Astrocyte (in vitro differentiated cells and primary cell): Measurements from ENCODE around the gene SNRPD3. TPM values are rescaled to one million over a fixed set of nuclear protein-coding genes. Genes with fewer than 3 reads are reported as not detected.
A peak's percentile ranks its signal among the peaks of the same experiment; 100 is the strongest.
"Not testable (repeated sequence)": the region's sequence is repeated elsewhere in the genome, so short reads cannot be mapped to it uniquely, and the experiment has no call there.

ENCODE experiments used
- DNase-seq: peaks from one replicate; pipeline ENCODE4 v3.0.0-alpha.2; 2010; ENCODE audit warnings: low read depth
- FAIRE-seq: peaks from 2 replicates; lab custom pipeline; 2011; peaks lifted over from hg19 to GRCh38; lab: Jason Lieb, UNC
- H2AFZ ChIP-seq: 2 replicates; pipeline ENCODE4 v1.6.0; 2012; ENCODE audit warnings: low read depth, low read length, inconsistent platforms
- H3K27ac ChIP-seq: 2 replicates; pipeline ENCODE4 v1.5.1; 2011; ENCODE audit warnings: low read depth, low read length, inconsistent platforms
- H3K27me3 ChIP-seq: 2 replicates; pipeline ENCODE4 v1.6.0; 2011; ENCODE audit warnings: low read length, inconsistent platforms; ENCODE audit not compliant: insufficient read depth
- H3K36me3 ChIP-seq: 2 replicates; pipeline ENCODE4 v1.5.1; 2011; ENCODE audit warnings: low read length, inconsistent platforms; ENCODE audit not compliant: insufficient read depth
- H3K4me1 ChIP-seq: 2 replicates; pipeline ENCODE4 v1.5.1; 2011; ENCODE audit warnings: low read length, inconsistent platforms; ENCODE audit not compliant: insufficient read depth
- H3K4me2 ChIP-seq: 2 replicates; pipeline ENCODE4 v1.6.0; 2012; ENCODE audit warnings: low read length, inconsistent platforms
- H3K4me3 ChIP-seq: 2 replicates; pipeline ENCODE4 v1.5.1; 2011; ENCODE audit warnings: low read depth, mild to moderate bottlenecking, low read length, inconsistent platforms; ENCODE audit not compliant: insufficient read depth
- H3K79me2 ChIP-seq: 2 replicates; pipeline ENCODE4 v1.6.0; 2012; ENCODE audit warnings: mild to moderate bottlenecking, low read length, inconsistent platforms; ENCODE audit not compliant: insufficient read depth
- H3K9ac ChIP-seq: 2 replicates; pipeline ENCODE4 v1.6.0; 2012; ENCODE audit warnings: mild to moderate bottlenecking, low read length, inconsistent platforms
- H3K9me3 ChIP-seq: 2 replicates; pipeline ENCODE4 v1.5.1; 2012; ENCODE audit warnings: low read depth, mild to moderate bottlenecking, low read length, inconsistent platforms; ENCODE audit not compliant: insufficient read depth
- H4K20me1 ChIP-seq: 2 replicates; pipeline ENCODE4 v1.6.0; 2012; ENCODE audit warnings: low read length, inconsistent platforms; ENCODE audit not compliant: insufficient read depth
- H3K27ac Mint-ChIP-seq: one replicate; pipeline ENCODE4 v1.8.0; 2021; ENCODE audit warnings: mild to moderate bottlenecking, mixed read lengths; ENCODE audit not compliant: unreplicated experiment
- H3K27me3 Mint-ChIP-seq: one replicate; pipeline ENCODE4 v1.8.0; 2021; ENCODE audit warnings: low read depth, mixed read lengths; ENCODE audit not compliant: unreplicated experiment
- H3K36me3 Mint-ChIP-seq: one replicate; pipeline ENCODE4 v1.8.0; 2021; ENCODE audit warnings: low read depth, mixed read lengths; ENCODE audit not compliant: unreplicated experiment
- H3K4me1 Mint-ChIP-seq: one replicate; pipeline ENCODE4 v1.8.0; 2021; ENCODE audit warnings: low read depth, mixed read lengths; ENCODE audit not compliant: unreplicated experiment
- H3K4me3 Mint-ChIP-seq: one replicate; pipeline ENCODE4 v1.8.0; 2021; ENCODE audit warnings: mild to moderate bottlenecking, moderate library complexity, mixed read lengths; ENCODE audit not compliant: unreplicated experiment
- H3K9me3 Mint-ChIP-seq: one replicate; pipeline ENCODE4 v1.8.0; 2021; ENCODE audit warnings: mild to moderate bottlenecking, mixed read lengths; ENCODE audit not compliant: unreplicated experiment
- total RNA-seq: library from RNA; stranded (reverse); gene quantifications from 2 replicates; pipeline ENCODE4 v1.2.1, GENCODE V29; 2021

Gene SNRPD3
- total RNA-seq, 1 donor from 2014 or later = 97.3 TPM

DNA sequence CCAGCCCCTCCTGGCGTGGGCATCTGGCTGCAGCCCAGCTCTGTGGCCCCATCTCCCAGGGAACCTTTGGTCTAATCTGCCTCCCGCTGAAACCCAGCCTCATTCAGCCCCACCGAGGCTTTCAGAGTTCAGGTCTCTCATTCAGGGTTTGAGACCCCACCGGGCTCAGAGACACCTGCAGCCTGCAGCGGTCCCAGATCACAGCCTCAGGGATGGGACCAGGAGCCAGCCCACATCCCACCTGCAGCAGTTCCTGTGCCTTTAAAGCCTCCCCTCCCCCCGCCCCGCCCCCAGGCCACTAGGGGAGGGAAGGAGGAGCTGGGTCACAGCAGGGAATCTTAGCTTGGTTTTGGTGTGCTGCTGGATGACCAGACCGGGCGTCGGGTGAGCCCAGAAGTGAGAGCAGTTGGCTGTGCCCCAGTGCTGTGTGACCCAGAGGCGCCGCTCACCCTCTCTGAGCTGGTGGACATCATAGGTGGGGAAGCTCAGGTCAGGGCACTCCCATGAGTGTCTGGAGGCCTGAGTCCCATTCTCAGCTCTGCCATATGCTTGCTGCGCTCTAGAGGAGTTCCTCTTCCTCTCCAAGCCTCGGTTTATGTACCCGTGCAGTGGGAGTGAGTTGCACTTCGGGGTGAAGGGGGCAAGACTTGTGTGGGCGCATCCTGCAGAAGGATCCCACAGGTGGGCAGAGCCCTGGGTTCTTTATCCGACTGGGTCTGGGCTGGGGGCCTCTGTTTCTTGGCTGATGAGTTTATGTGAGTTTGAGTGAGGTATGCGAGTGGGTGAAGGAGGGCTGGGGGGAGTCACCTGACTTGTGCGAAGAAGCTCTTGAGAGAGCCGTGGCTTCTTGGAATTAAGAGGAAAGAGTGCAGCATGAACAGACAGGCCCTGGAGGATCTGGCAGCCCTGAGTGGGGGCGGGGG lies 47.3 kb downstream of the SNRPD3 start, which contains the start of gene GGT1:
GGT1 (plus strand) TSS at position 347 of the 923 bp plus-strand sequence. CDS start 7,889 bp downstream, outside the sequence.
- not testable (repeated sequence) for H3K9me3 ChIP-seq, H2AFZ ChIP-seq, H3K27ac ChIP-seq, H3K4me1 Mint-ChIP-seq, H3K36me3 ChIP-seq, H3K9ac ChIP-seq, DNase-seq, H4K20me1 ChIP-seq, H3K4me3 Mint-ChIP-seq, H3K27ac Mint-ChIP-seq, FAIRE-seq, H3K79me2 ChIP-seq, H3K27me3 ChIP-seq, H3K4me2 ChIP-seq, H3K9me3 Mint-ChIP-seq, H3K4me3 ChIP-seq, H3K27me3 Mint-ChIP-seq, H3K4me1 ChIP-seq, H3K36me3 Mint-ChIP-seq

DNA sequence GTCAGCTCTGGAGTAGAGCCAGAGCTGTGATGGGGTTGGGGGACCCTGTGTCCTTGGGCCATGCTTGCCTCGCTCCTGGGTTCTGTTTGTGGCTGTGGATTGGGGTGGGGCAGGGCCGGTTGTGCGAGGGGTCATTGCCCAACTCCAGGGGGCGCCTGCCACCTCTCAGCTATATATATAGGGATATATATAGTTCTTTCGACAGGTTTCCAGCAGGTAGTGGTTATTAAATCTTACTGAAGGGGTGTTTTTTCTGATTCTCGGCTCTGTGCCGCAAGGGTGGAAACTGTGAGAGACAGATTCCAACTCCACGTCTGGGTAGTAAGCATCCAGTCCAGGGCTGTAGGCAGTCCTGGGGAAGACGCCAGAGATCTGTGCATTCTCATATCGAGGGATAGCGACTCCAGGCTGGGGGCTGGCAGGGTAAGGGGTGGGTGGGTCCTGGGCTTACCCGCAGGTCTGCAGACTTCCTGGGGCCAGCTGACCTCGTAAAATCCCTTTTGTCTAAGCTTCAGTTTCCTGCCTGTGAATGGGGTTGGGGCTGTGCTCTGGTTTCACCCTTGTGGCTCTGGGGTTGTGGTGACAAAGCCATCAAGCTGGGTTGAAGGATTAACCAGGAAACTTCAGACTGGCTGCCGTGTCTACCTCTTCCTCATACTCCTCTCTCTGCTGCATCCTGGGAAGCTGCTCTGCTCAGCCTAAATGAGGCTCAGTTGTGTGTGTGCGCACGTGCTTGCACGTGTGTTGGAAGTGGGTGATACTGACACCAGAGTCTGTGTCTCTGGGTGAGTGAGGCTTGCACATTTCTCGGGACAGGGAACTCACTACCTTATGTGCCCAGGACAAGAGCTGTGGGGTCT lies 48.2 kb downstream of the SNRPD3 start:
- not testable (repeated sequence) for H3K9ac ChIP-seq, H3K4me3 ChIP-seq, DNase-seq, H3K9me3 Mint-ChIP-seq, H3K4me3 Mint-ChIP-seq, FAIRE-seq, H2AFZ ChIP-seq, H3K4me1 Mint-ChIP-seq, H3K27me3 ChIP-seq, H3K27ac Mint-ChIP-seq, H4K20me1 ChIP-seq, H3K9me3 ChIP-seq, H3K4me1 ChIP-seq, H3K27me3 Mint-ChIP-seq, H3K27ac ChIP-seq, H3K4me2 ChIP-seq, H3K36me3 ChIP-seq, H3K36me3 Mint-ChIP-seq, H3K79me2 ChIP-seq

- H3K9me3 Mint-ChIP-seq, H3K4me3 ChIP-seq, H3K9me3 ChIP-seq, H4K20me1 ChIP-seq, H3K27me3 Mint-ChIP-seq, H3K36me3 ChIP-seq, H3K4me1 ChIP-seq, DNase-seq, H3K9ac ChIP-seq, H3K4me2 ChIP-seq, H3K36me3 Mint-ChIP-seq, H2AFZ ChIP-seq, H3K79me2 ChIP-seq, H3K27ac Mint-ChIP-seq, H3K4me3 Mint-ChIP-seq, H3K27me3 ChIP-seq, H3K27ac ChIP-seq, H3K4me1 Mint-ChIP-seq, FAIRE-seq: not testable (repeated sequence)
Observed at GRCh38 chr22:24606340-24606739, 50.5 kb downstream of the SNRPD3 start.

DNA sequence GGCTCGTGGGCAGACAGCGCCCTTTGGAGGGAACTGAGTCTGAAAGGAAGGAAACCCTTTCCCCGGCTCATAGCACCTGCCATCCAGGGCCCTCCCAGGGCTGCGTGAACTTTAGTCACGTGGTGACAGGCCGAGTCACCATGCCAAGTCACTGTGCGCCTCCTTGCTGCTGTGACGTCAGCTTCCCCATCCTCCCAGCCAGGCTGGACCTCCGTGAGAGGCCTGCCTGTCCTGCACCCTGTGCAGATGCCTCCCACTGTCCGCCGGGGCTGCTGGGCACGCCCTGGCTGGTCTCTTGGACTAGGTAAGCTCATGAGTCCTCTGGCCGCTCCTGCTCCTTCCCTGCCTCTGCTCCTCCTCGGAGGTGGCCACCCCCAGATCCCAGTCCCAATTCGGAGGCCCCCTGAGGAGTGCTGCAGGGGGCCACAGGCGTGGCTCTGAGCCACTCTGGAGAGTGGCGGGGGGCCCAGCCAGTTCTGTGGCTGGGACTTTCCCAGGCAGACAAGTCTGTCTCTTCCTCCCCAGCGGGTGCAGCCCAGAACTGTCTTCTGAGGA lies 51.7 kb downstream of the SNRPD3 start:
- not testable (repeated sequence) for DNase-seq, H3K9me3 ChIP-seq, H3K27me3 ChIP-seq, H3K4me3 ChIP-seq, H3K4me3 Mint-ChIP-seq, H3K27ac ChIP-seq, H3K9me3 Mint-ChIP-seq, H3K4me1 ChIP-seq, H3K9ac ChIP-seq, H3K27me3 Mint-ChIP-seq, H3K4me1 Mint-ChIP-seq, H3K36me3 ChIP-seq, H2AFZ ChIP-seq, H4K20me1 ChIP-seq, H3K79me2 ChIP-seq, H3K27ac Mint-ChIP-seq, FAIRE-seq, H3K36me3 Mint-ChIP-seq
- peak overlapping the region; percentile 30 for H3K4me2 ChIP-seq

DNA sequence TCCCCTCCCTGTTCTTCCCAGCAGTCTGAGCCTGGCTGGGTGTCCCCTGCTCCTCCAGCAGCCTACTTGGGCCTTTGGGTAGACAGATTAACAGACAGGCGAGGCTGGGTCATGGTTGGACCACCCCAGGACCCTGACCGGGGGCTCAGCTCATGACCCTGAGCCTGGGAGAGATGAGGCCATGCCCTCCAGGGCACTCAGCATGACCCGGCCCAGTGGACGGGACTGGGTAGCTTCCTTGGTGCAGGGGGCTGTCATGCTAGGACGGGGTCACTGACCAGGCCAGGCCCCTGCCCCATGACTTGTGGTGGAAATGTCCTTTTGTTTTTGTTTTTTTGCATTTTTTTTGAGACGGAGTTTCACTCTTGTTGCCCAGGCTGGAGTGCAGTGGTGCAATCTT lies 52.5 kb downstream of the SNRPD3 start:
- not testable (repeated sequence) for H3K36me3 ChIP-seq, H3K4me3 ChIP-seq, H3K27me3 Mint-ChIP-seq, H3K9me3 ChIP-seq, H3K4me3 Mint-ChIP-seq, DNase-seq, H3K4me1 ChIP-seq, H3K4me2 ChIP-seq, H3K36me3 Mint-ChIP-seq, H3K9me3 Mint-ChIP-seq, H3K4me1 Mint-ChIP-seq, H3K27ac ChIP-seq, H3K9ac ChIP-seq, H3K79me2 ChIP-seq, H3K27me3 ChIP-seq, H2AFZ ChIP-seq, H3K27ac Mint-ChIP-seq, H4K20me1 ChIP-seq, FAIRE-seq
